K562 (cell line): Measurements from ENCODE around the gene ENPP5. TPM values are rescaled to one million over a fixed set of nuclear protein-coding genes. Genes with fewer than 3 reads are reported as not detected.

ENCODE experiments used
- ATAC-seq: fragments of 200-7000 bp; cut with Tn5 transposase; 3 replicates; pipeline ENCODE4 v1.9.1; 2020; ENCODE audit warnings: moderate library complexity
- BruUV-seq: library from RNA; stranded (reverse); fragments of 400-500 nt; replicated peaks from 2 replicates; lab custom pipeline; 2021; lab: Mats Ljungman, UMichigan
- CTCF ChIA-PET: fragments of 300-600 bp; formaldehyde crosslinking; extraction: SDS; loops from one replicate; lab custom pipeline; 2021; ENCODE audit warnings: low intra/inter-chr PET ratio; lab: Yijun Ruan, JAX
- POLR2A ChIA-PET: fragments of 300-600, 350-650 bp; sonication (Branson Sonifier 250); formaldehyde crosslinking; extraction: SDS; loops from one replicate; lab custom pipeline; 2021; ENCODE audit warnings: antibody characterized with exemption, inconsistent platforms; lab: Yijun Ruan, JAX
- DNase-seq, 4 experiments: peaks; one replicate each; pipeline versions ENCODE4 v3.0.0 to v3.0.0-alpha.2; 2011 to 2018; ENCODE audit warnings: low spot score in 3 of 4, mixed read lengths in 3 of 4; ENCODE audit errors: extremely low read depth in 1 of 4
- FAIRE-seq: peaks from 2 replicates; lab custom pipeline; 2011; peaks lifted over from hg19 to GRCh38; lab: Jason Lieb, UNC
- H2AFZ ChIP-seq: 2 replicates; pipeline ENCODE4 v1.6.0; 2011; ENCODE audit warnings: low read depth, low read length, control low read depth, inconsistent platforms
- H3K27ac ChIP-seq: fragments of 200-600 bp; 3 replicates; pipeline ENCODE4 v1.8.0; 2011; ENCODE audit warnings: low read depth, mild to moderate bottlenecking, control low read depth, inconsistent platforms, low read length, moderate library complexity, mixed read lengths; ENCODE audit errors: extremely low read depth
- H3K27me3 ChIP-seq, 2 experiments: fragments of 300-600 bp in 1 of 2; 2 replicates in 1 of 2; 3 replicates in 1 of 2; pipeline versions ENCODE4 v1.6.0 to v1.8.0; 2011; ENCODE audit warnings: inconsistent platforms in 2 of 2, low read length in 2 of 2, mild to moderate bottlenecking in 1 of 2, mixed read lengths in 1 of 2, moderate library complexity in 1 of 2; ENCODE audit not compliant: control insufficient read depth in 2 of 2, insufficient read depth in 2 of 2
- H3K36me3 ChIP-seq: fragments of 300-600 bp; 3 replicates; pipeline ENCODE4 v1.8.0; 2011; ENCODE audit warnings: mild to moderate bottlenecking, low read length, inconsistent platforms; ENCODE audit not compliant: control insufficient read depth, insufficient read depth
- H3K4me1 ChIP-seq, 2 experiments: fragments of 200-600 bp in 1 of 2; replicated peaks in 1 of 2; 2 replicates in 1 of 2; 3 replicates in 1 of 2; pipeline versions ENCODE4 v1.5.1 to v1.8.0; 2011; ENCODE audit warnings: inconsistent platforms in 2 of 2, low read length in 2 of 2, mild to moderate bottlenecking in 1 of 2, mixed read lengths in 1 of 2, moderate library complexity in 1 of 2; ENCODE audit not compliant: control insufficient read depth in 2 of 2, insufficient read depth in 2 of 2
- H3K4me2 ChIP-seq: 2 replicates; pipeline ENCODE4 v1.6.1; 2011; ENCODE audit warnings: low read length, control low read depth, inconsistent platforms, mixed read lengths; ENCODE audit not compliant: insufficient read depth
- H3K4me3 ChIP-seq: fragments of 200-600 bp; sonication (generic), shearing (Covaris generic); 2 replicates; pipeline ENCODE4 v1.5.1; 2016; ENCODE audit warnings: control low read depth, inconsistent platforms
- H3K79me2 ChIP-seq: fragments of 200-600 bp; 3 replicates; pipeline ENCODE4 v1.8.0; 2011; ENCODE audit warnings: low read length, inconsistent platforms; ENCODE audit not compliant: control insufficient read depth, insufficient read depth
- H3K9ac ChIP-seq, 2 experiments: 2 replicates each; pipeline versions ENCODE4 v1.6.0 to v1.6.1; 2011; ENCODE audit warnings: low read depth in 2 of 2, low read length in 2 of 2, control low read depth in 1 of 2, inconsistent platforms in 1 of 2, mild to moderate bottlenecking in 1 of 2, mixed read lengths in 1 of 2; ENCODE audit not compliant: insufficient read depth in 1 of 2
- H3K9me1 ChIP-seq: one replicate; pipeline ENCODE4 v1.6.0; 2011; ENCODE audit warnings: inconsistent platforms, mild to moderate bottlenecking, low read length, moderate library complexity; ENCODE audit not compliant: control insufficient read depth, insufficient read depth
- H3K9me3 ChIP-seq: replicated peaks from 2 replicates; pipeline ENCODE4 v1.5.1; 2011; ENCODE audit warnings: low read depth, low read length, inconsistent platforms; ENCODE audit not compliant: control insufficient read depth, insufficient read depth
- H4K20me1 ChIP-seq: replicated peaks from 2 replicates; pipeline ENCODE4 v1.6.1; 2011; ENCODE audit warnings: low read length, inconsistent platforms, mixed read lengths; ENCODE audit not compliant: control insufficient read depth, insufficient read depth
- CREBBP ChIP-seq: IDR thresholded peaks from one replicate; pipeline ENCODE4 v1.6.1; 2012; ENCODE audit warnings: low read depth, mild to moderate bottlenecking, control low read depth, inconsistent platforms, low read length
- MAFG ChIP-seq: fragments of 450-650 bp; conservative IDR thresholded peaks from 2 replicates; pipeline ENCODE4 v1.6.1; 2016; ENCODE audit warnings: missing genetic modification characterization, missing compliant biosample characterization
- MCM2 ChIP-seq: fragments of 450-650 bp; IDR thresholded peaks from 2 replicates; pipeline ENCODE4 v1.6.1; 2017; ENCODE audit warnings: low read depth, mild to moderate bottlenecking
- NFE2 ChIP-seq: IDR thresholded peaks from 2 replicates; pipeline ENCODE4 v1.6.1; 2014; ENCODE audit warnings: antibody characterized with exemption, low read depth
- NR2C2 ChIP-seq, 2 experiments: fragments of 200-800 bp in 1 of 2; sonication (Bioruptor generic) in 1 of 2; sonication (generic) in 1 of 2; formaldehyde crosslinking in 1 of 2; IDR thresholded peaks; 2 replicates each; pipeline versions ENCODE4 v1.6.1 to v1.8.0; 2016 to 2022; ENCODE audit warnings: mild to moderate bottlenecking in 1 of 2, missing compliant biosample characterization in 1 of 2, missing genetic modification characterization in 1 of 2, missing genetic modification reagents in 1 of 2
- SETDB1 ChIP-seq: IDR thresholded peaks from one replicate; pipeline ENCODE4 v1.6.1; 2012; ENCODE audit warnings: low read length, control low read depth, inconsistent platforms
- TCF3 ChIP-seq: sonication (generic); formaldehyde crosslinking; IDR thresholded peaks from 2 replicates; pipeline ENCODE4 v1.4.0; 2020; ENCODE audit warnings: mild to moderate bottlenecking, missing genetic modification reagents
- WGBS: fragments of 100-300 bp; shearing (Covaris generic); methylation state at CpG from one replicate; pipeline ENCODE4 v1.1.6; 2016; ENCODE audit warnings: low coverage, mixed read lengths; ENCODE audit not compliant: insufficient coverage; ENCODE audit errors: missing lambda C conversion rate; 5-methylcytosine and 5-hydroxymethylcytosine counted together
- in situ Hi-C: fragments of 300-500 bp; cut with MboI; formaldehyde crosslinking; loops from 4 replicates; pipeline ENCODE4 v1.15.0; 2018; ENCODE audit warnings: inconsistent platforms, mixed read lengths
- intact Hi-C: fragments of 100-400 bp; cut with micrococcal nuclease; formaldehyde crosslinking; loops from 2 replicates; pipeline ENCODE4 v1.14.2; 2022
- polyA plus RNA-seq, 8 experiments: library from polyadenylated mRNA; depleted of rRNA in 4 of 8; stranded (reverse) in 5 of 8; unstranded in 3 of 8; fragments of >200 nt; fragmentation: Nextera tagmentation in 2 of 8; fragmentation: Illumina TruSeq in 1 of 8; extraction: Ambion mirVana in 2 of 8; extraction: Trizol in 1 of 8; gene quantifications; 2 replicates each; pipeline versions ENCODE4 v1.2.1 to v1.2.3, GENCODE V29; 2011 to 2014; ENCODE audit warnings: inconsistent platforms in 1 of 8, missing spikeins in 1 of 8
- total RNA-seq, 7 experiments: library from RNA; depleted of rRNA in 6 of 7; stranded (reverse); fragments of >200 nt in 6 of 7; fragmentation: Illumina TruSeq in 2 of 7; extraction: Trizol in 2 of 7; gene quantifications; 2 replicates each; pipeline versions ENCODE4 v1.2.1 to v1.2.3, GENCODE V29; 2011 to 2021; ENCODE audit warnings: low replicate concordance in 1 of 7
- TF ChIP-seq, protein P1 (sequence below): sonication (generic); formaldehyde crosslinking; IDR thresholded peaks from 2 replicates; pipeline ENCODE4 v1.8.1; 2023; ENCODE audit warnings: mild to moderate bottlenecking, missing genetic modification reagents
- TF ChIP-seq, protein P2 (sequence below): sonication (generic); formaldehyde crosslinking; IDR thresholded peaks from 2 replicates; pipeline ENCODE4 v1.8.1; 2022; ENCODE audit warnings: missing genetic modification reagents

The ENPP5 gene
- total and polyA plus RNA-seq, 9 of the 15 experiments (the other 6 are each of a cell fraction or from before 2014, with no cell fraction given) = not detected

DNA sequence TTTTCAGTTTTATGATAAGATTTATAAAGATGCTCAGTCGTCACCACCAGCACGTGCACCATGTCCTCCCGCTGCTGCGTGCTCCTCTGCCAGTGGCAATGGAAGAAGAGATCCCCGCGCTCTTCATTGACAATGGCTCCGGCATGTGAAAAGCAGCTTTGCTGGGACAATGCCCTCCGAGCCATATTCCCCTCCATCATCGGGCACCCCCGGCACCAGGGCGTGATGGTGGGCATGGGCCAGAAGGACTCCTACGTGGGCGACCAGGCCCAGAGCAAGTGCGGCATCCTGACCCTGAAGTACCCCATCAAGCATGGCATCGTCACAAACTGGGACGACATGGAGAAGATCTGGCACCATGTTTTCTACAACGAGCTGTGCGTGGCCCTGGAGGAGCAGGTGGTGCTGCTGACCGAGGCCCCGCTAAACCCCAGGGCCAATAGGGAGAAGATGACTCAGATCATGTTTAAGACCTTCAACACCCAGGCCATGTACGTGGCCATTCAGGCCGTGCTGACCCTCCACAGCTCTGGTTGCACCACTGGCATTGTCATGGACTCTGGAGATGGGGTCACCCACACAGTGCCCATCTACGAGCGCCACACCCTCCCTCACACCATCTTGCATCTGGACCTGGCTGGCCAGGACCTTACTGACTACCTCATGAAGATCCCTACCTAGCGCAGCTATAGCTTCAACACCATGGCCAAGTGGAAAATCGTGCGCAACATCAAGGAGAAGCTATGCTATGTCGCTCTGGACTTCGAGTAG, 34.3 kb upstream of the ENPP5 start:
- H4K20me1 ChIP-seq = no peaks in the 10 kb centered on the region
- in situ Hi-C loops = no loop called here
- no peak overlapping the region for H3K4me2 ChIP-seq
- H3K9ac ChIP-seq = no peak overlapping the region
- H3K27me3 ChIP-seq = no peaks in the 10 kb centered on the region
- no peak overlapping the region for H2AFZ ChIP-seq
- no TSS peak for BruUV-seq
- H3K36me3 ChIP-seq = no peaks in the 10 kb centered on the region
- 2% methylated on average over 29 of the region's 29 CpGs for WGBS
- no peak for ATAC-seq
- no peak for DNase-seq
- H3K27ac ChIP-seq = no peak overlapping the region
- CTCF ChIA-PET = no interaction called here
- H3K9me1 ChIP-seq = no peaks in the 10 kb centered on the region
- intact Hi-C loops = no loop called here
- no peak overlapping the region for H3K4me3 ChIP-seq
- no peaks in the 10 kb centered on the region for H3K4me1 ChIP-seq
- H3K9me3 ChIP-seq = no peaks in the 10 kb centered on the region
- FAIRE-seq = no peak
- no peaks in the 10 kb centered on the region for H3K79me2 ChIP-seq
- POLR2A ChIA-PET = no interaction called here
- TF ChIP-seq MCM2 (no peak), MAFG (no peak), CREBBP (no peak), TCF3 (CRISPR knock-in tag) (no peak), NFE2 (no peak), SETDB1 (no peak), NR2C2 (CRISPR knock-in tag; IDR thresholded peaks at IDR 0.05) (no peak), NR2C2 (tag; IDR thresholded peaks at IDR 0.05) (no peak)
- TF ChIP-seq, protein P1, sequence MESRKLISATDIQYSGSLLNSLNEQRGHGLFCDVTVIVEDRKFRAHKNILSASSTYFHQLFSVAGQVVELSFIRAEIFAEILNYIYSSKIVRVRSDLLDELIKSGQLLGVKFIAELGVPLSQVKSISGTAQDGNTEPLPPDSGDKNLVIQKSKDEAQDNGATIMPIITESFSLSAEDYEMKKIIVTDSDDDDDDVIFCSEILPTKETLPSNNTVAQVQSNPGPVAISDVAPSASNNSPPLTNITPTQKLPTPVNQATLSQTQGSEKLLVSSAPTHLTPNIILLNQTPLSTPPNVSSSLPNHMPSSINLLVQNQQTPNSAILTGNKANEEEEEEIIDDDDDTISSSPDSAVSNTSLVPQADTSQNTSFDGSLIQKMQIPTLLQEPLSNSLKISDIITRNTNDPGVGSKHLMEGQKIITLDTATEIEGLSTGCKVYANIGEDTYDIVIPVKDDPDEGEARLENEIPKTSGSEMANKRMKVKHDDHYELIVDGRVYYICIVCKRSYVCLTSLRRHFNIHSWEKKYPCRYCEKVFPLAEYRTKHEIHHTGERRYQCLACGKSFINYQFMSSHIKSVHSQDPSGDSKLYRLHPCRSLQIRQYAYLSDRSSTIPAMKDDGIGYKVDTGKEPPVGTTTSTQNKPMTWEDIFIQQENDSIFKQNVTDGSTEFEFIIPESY (CRISPR knock-in tag) = no peak
- TF ChIP-seq, protein P2, sequence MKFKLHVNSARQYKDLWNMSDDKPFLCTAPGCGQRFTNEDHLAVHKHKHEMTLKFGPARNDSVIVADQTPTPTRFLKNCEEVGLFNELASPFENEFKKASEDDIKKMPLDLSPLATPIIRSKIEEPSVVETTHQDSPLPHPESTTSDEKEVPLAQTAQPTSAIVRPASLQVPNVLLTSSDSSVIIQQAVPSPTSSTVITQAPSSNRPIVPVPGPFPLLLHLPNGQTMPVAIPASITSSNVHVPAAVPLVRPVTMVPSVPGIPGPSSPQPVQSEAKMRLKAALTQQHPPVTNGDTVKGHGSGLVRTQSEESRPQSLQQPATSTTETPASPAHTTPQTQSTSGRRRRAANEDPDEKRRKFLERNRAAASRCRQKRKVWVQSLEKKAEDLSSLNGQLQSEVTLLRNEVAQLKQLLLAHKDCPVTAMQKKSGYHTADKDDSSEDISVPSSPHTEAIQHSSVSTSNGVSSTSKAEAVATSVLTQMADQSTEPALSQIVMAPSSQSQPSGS (CRISPR knock-in tag) = no peak
